GM12878 (cell line): ENCODE data around the gene BBOF1. TPM values are rescaled to one million over a fixed set of nuclear protein-coding genes. Genes with fewer than 3 reads are reported as not detected.

Experiments used
- ATAC-seq: fragments of 200-7000 bp; cut with Tn5 transposase; 3 replicates; pipeline ENCODE4 v1.9.1; 2020; ENCODE audit warnings: mild to moderate bottlenecking, moderate library complexity
- BruUV-seq: library from RNA; stranded (reverse); fragments of 400-500 nt; replicated peaks from 2 replicates; lab custom pipeline; 2021; lab: Mats Ljungman, UMichigan
- CTCF ChIA-PET: fragments of 300-600 bp; sonication (Branson Sonifier 250); formaldehyde crosslinking; extraction: SDS; loops from one replicate; lab custom pipeline; 2021; ENCODE audit warnings: inconsistent platforms; lab: Yijun Ruan, JAX
- POLR2A ChIA-PET: fragments of 350-600 bp; formaldehyde crosslinking; extraction: SDS; loops from one replicate; lab custom pipeline; 2021; ENCODE audit warnings: inconsistent platforms; lab: Charles Lee
- RAD21 ChIA-PET: fragments of 300-600 bp; sonication (Branson Sonifier 250); formaldehyde crosslinking; loops from one replicate; lab custom pipeline; 2023; ENCODE audit warnings: antibody characterized with exemption; ENCODE audit not compliant: unreplicated experiment; lab: Charles Lee
- SMC1A ChIA-PET: fragments of 300-600 bp; sonication (Branson Sonifier 250); formaldehyde crosslinking; loops from one replicate; lab custom pipeline; 2023; ENCODE audit not compliant: unreplicated experiment, uncharacterized antibody; lab: Charles Lee
- DNase-seq: peaks from one replicate; pipeline ENCODE4 v3.0.0-alpha.2; 2011; ENCODE audit warnings: low read depth, low spot score
- FAIRE-seq: peaks from 3 replicates; lab custom pipeline; 2011; peaks lifted over from hg19 to GRCh38; lab: Jason Lieb, UNC
- H2AFZ ChIP-seq: 2 replicates; pipeline ENCODE4 v1.6.0; 2011; ENCODE audit warnings: low read depth, low read length, control low read depth; ENCODE audit not compliant: control insufficient read depth
- H3K27ac ChIP-seq: 2 replicates; pipeline ENCODE4 v1.5.1; 2011; ENCODE audit warnings: control low read depth; ENCODE audit not compliant: control insufficient read depth, insufficient read depth
- H3K27me3 ChIP-seq, 2 experiments: replicated peaks in 1 of 2; 2 replicates each; pipeline versions ENCODE4 v1.6.0 to v1.6.1; 2011; ENCODE audit warnings: low read length in 1 of 2; ENCODE audit not compliant: control insufficient read depth in 2 of 2, insufficient read depth in 2 of 2
- H3K36me3 ChIP-seq, 2 experiments: 2 replicates each; pipeline ENCODE4 v1.5.1; 2011; ENCODE audit warnings: low read length in 1 of 2; ENCODE audit not compliant: control insufficient read depth in 2 of 2, insufficient read depth in 2 of 2
- H3K4me1 ChIP-seq: 2 replicates; pipeline ENCODE4 v1.6.1; 2011; ENCODE audit warnings: mild to moderate bottlenecking, low read length, moderate library complexity, mixed read lengths; ENCODE audit not compliant: control insufficient read depth, insufficient read depth
- H3K4me2 ChIP-seq: 2 replicates; pipeline ENCODE4 v1.6.0; 2011; ENCODE audit warnings: control low read depth; ENCODE audit not compliant: control insufficient read depth, insufficient read depth
- H3K4me3 ChIP-seq: fragments of 200-600 bp; sonication (generic); 2 replicates; pipeline ENCODE4 v1.5.1; 2016
- H3K79me2 ChIP-seq: 2 replicates; pipeline ENCODE4 v1.6.0; 2011; ENCODE audit warnings: low read length; ENCODE audit not compliant: control insufficient read depth, insufficient read depth
- H3K9ac ChIP-seq: 2 replicates; pipeline ENCODE4 v1.8.0; 2011; ENCODE audit warnings: low read length, control low read depth, mixed read lengths; ENCODE audit not compliant: control insufficient read depth, insufficient read depth
- H3K9me3 ChIP-seq: replicated peaks from 3 replicates; pipeline ENCODE4 v1.5.1; 2011; ENCODE audit warnings: mild to moderate bottlenecking, low read length; ENCODE audit not compliant: control insufficient read depth, insufficient read depth
- H4K20me1 ChIP-seq: 2 replicates; pipeline ENCODE4 v1.6.0; 2011; ENCODE audit not compliant: control insufficient read depth, insufficient read depth
- EP300 ChIP-seq, 2 experiments: fragments of 150-350 bp in 1 of 2; IDR thresholded peaks; 2 replicates each; pipeline ENCODE4 v1.6.1; 2011 to 2012; ENCODE audit warnings: low read depth in 2 of 2, low read length in 2 of 2, borderline replicate concordance in 1 of 2, improper control_type of control experiment in 1 of 2, inconsistent platforms in 1 of 2; ENCODE audit not compliant: control insufficient read depth in 1 of 2
- NBN ChIP-seq: fragments of 450-650 bp; IDR thresholded peaks from 2 replicates; pipeline ENCODE4 v1.6.1; 2016
- NFXL1 ChIP-seq: fragments of 450-650 bp; IDR thresholded peaks from 2 replicates; pipeline ENCODE4 v1.6.1; 2017; ENCODE audit warnings: antibody characterized with exemption, mild to moderate bottlenecking, borderline replicate concordance
- RELB ChIP-seq: fragments of 450-650 bp; IDR thresholded peaks from 2 replicates; pipeline ENCODE4 v1.6.1; 2017; ENCODE audit warnings: low read depth, mild to moderate bottlenecking, moderate library complexity
- SUZ12 ChIP-seq: fragments of 200-600 bp; sonication (generic); IDR thresholded peaks from one replicate; pipeline ENCODE4 v1.6.1; 2018; ENCODE audit warnings: antibody characterized with exemption, mild to moderate bottlenecking; ENCODE audit not compliant: unreplicated experiment
- ZBED1 ChIP-seq: IDR thresholded peaks from 2 replicates; pipeline ENCODE4 v1.6.1; 2016; ENCODE audit warnings: borderline replicate concordance
- ZNF622 ChIP-seq: fragments of 450-650 bp; IDR thresholded peaks from 2 replicates; pipeline ENCODE4 v1.6.1; 2017; ENCODE audit warnings: mild to moderate bottlenecking, inconsistent platforms
- WGBS: methylation state at CpG from one replicate; pipeline ENCODE4 v1.1.6; 2016; ENCODE audit warnings: low lambda C conversion rate; ENCODE audit not compliant: insufficient replicate concordance, insufficient coverage; ENCODE audit errors: missing lambda C conversion rate; 5-methylcytosine and 5-hydroxymethylcytosine counted together
- in situ Hi-C: fragments of 300-500 bp; cut with MboI; formaldehyde crosslinking; loops from 9 replicates; pipeline ENCODE4 v1.14.3; 2018; ENCODE audit warnings: mixed read lengths
- intact Hi-C: fragments of 100-400 bp; cut with micrococcal nuclease; formaldehyde crosslinking; loops from one replicate; pipeline ENCODE4 v1.14.2; 2022; ENCODE audit not compliant: unreplicated experiment
- polyA plus RNA-seq, 11 experiments: library from polyadenylated mRNA; depleted of rRNA in 4 of 11; unstranded in 6 of 11; stranded (reverse) in 5 of 11; fragments of >200 nt; fragmentation: Nextera tagmentation in 4 of 11; fragmentation: Illumina TruSeq in 1 of 11; extraction: Ambion mirVana in 4 of 11; extraction: Trizol in 1 of 11; gene quantifications; 1 replicate in 1 of 11; 2 replicates in 10 of 11; pipeline versions ENCODE4 v1.2.1 to v1.2.3, GENCODE V29; 2011 to 2016; ENCODE audit warnings: inconsistent platforms in 2 of 11, missing spikeins in 2 of 11, low read depth in 1 of 11
- total RNA-seq, 4 experiments: library from RNA; depleted of rRNA in 3 of 4; stranded (reverse); fragments of >200 nt in 3 of 4; fragmentation: Illumina TruSeq in 1 of 4; extraction: Trizol in 1 of 4; gene quantifications; 2 replicates each; pipeline versions ENCODE4 v1.2.1 to v1.2.3, GENCODE V29; 2013 to 2021

Gene BBOF1
- total and polyA plus RNA-seq, 10 of the 15 experiments (the other 5 are each of a cell fraction or from before 2014, with no cell fraction given) = 0.50 to 2.6 (median 0.79) TPM

DNA sequence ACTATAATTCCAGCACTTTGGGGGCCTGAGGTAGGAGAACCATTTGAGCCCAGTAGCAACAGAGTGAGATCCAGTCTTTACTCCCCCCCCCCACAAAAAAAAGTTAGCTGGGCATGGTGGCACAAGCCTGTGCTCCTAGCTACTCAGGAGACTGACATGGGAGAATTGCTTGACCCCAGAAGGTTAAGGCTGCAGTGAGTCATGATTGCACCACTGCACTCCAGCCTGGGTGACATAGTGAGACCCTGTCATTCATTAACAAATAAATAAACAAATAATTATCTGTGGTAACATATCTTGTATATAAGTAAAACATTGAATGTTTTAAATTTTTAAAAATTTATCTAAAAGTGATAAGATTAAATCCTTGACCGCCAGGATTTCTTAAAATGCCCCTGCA lies 4.8 kb upstream of the BBOF1 start:
- DNase-seq (no peak), FAIRE-seq (no peak), ATAC-seq (no peak)
- RAD21 ChIA-PET = interaction anchor here (0.6 kb wide), 1 partner anchor 49 kb away, joined by 5 read pairs; no protein-coding TSS in a partner anchor
- no TSS peak for BruUV-seq
- SMC1A ChIA-PET = no interaction called here
- H4K20me1 ChIP-seq = no peaks in the 10 kb centered on the region
- POLR2A ChIA-PET = interaction anchor here (0.6 kb wide), 1 partner anchor 242 kb away, joined by 3 read pairs; no protein-coding TSS in a partner anchor
- WGBS = 93% methylated on average over 1 of the region's 1 CpG
- no peaks in the 10 kb centered on the region for H3K36me3 ChIP-seq
- no peaks in the 10 kb centered on the region for H3K4me1 ChIP-seq
- in situ Hi-C loops (no loop called here), intact Hi-C loops (no loop called here)
- no peaks in the 10 kb centered on the region for H3K9me3 ChIP-seq
- H3K27ac ChIP-seq = no peak overlapping the region
- H3K4me3 ChIP-seq = no peak overlapping the region
- H3K9ac ChIP-seq = no peak overlapping the region
- H3K4me2 ChIP-seq = no peak overlapping the region
- H2AFZ ChIP-seq = no peak overlapping the region
- no peaks in the 10 kb centered on the region; the same call in 1 of the 2 replicates for H3K79me2 ChIP-seq
- CTCF ChIA-PET = no interaction called here
- TF ChIP-seq ZNF622 (no peak), NBN (no peak), NFXL1 (no peak), ZBED1 (no peak), RELB (no peak), EP300 (IDR thresholded peaks at IDR 0.05; ENCODE audit: borderline replicate concordance in 1 of 2, control insufficient read depth in 1 of 2, low read depth in 2 of 2, low read length in 2 of 2) (no peak), SUZ12 (no peak)
- no peaks in the 10 kb centered on the region for H3K27me3 ChIP-seq
